HepG2 (cell line): Measurements from ENCODE around the gene ZFAND2B. TPM values are rescaled to one million over a fixed set of nuclear protein-coding genes. Genes with fewer than 3 reads are reported as not detected.

Experiments used
- ARNT ChIP-seq: fragments of 450-650 bp; IDR thresholded peaks from 2 replicates; pipeline ENCODE4 v1.6.1; 2017
- CENPX ChIP-seq: sonication (generic); formaldehyde crosslinking; IDR thresholded peaks from 2 replicates; pipeline ENCODE4 v1.9.0; 2021; ENCODE audit warnings: mild to moderate bottlenecking, missing genetic modification reagents, moderate library complexity
- ETV6 ChIP-seq: sonication (generic); formaldehyde crosslinking; conservative IDR thresholded peaks from 2 replicates; pipeline ENCODE4 v1.4.0; 2020; ENCODE audit warnings: missing genetic modification reagents
- HIVEP1 ChIP-seq: sonication (generic); formaldehyde crosslinking; IDR thresholded peaks from 2 replicates; pipeline ENCODE4 v1.4.0; 2020; ENCODE audit warnings: mild to moderate bottlenecking, missing genetic modification reagents
- HNF1B ChIP-seq: sonication (generic); formaldehyde crosslinking; IDR thresholded peaks from 2 replicates; pipeline ENCODE4 v1.5.1; 2020; ENCODE audit warnings: mild to moderate bottlenecking, moderate library complexity, missing genetic modification reagents
- JUND ChIP-seq: sonication (generic); formaldehyde crosslinking; IDR thresholded peaks from 2 replicates; pipeline ENCODE4 v1.8.0; 2022; ENCODE audit warnings: mild to moderate bottlenecking, missing genetic modification reagents
- PAXIP1 ChIP-seq: sonication (generic); formaldehyde crosslinking; conservative IDR thresholded peaks from 2 replicates; pipeline ENCODE4 v1.4.0; 2020; ENCODE audit warnings: mild to moderate bottlenecking, missing genetic modification reagents, moderate library complexity
- TAF15 ChIP-seq: fragments of 200-400 bp; formaldehyde crosslinking; IDR thresholded peaks from one replicate; pipeline ENCODE4 v1.6.1; 2018; ENCODE audit warnings: mild to moderate bottlenecking, low read depth, low read length; ENCODE audit not compliant: poor library complexity, severe bottlenecking
- ZBTB34 ChIP-seq: sonication (generic); formaldehyde crosslinking; IDR thresholded peaks from 2 replicates; pipeline ENCODE4 v1.8.0; 2022; ENCODE audit warnings: mild to moderate bottlenecking, missing genetic modification reagents
- ZBTB7A ChIP-seq: sonication (generic); formaldehyde crosslinking; IDR thresholded peaks from 2 replicates; pipeline ENCODE4 v1.8.0; 2022; ENCODE audit warnings: mild to moderate bottlenecking, missing genetic modification reagents
- ZFAT ChIP-seq: sonication (generic); formaldehyde crosslinking; conservative IDR thresholded peaks from 2 replicates; pipeline ENCODE4 v1.8.1; 2023; ENCODE audit warnings: missing genetic modification reagents, inconsistent platforms
- ZFP62 ChIP-seq: sonication (generic); formaldehyde crosslinking; IDR thresholded peaks from 2 replicates; pipeline ENCODE4 v1.4.0; 2020; ENCODE audit warnings: missing genetic modification reagents
- ZHX1 ChIP-seq: sonication (generic); formaldehyde crosslinking; IDR thresholded peaks from 2 replicates; pipeline ENCODE4 v1.8.1; 2022; ENCODE audit warnings: low read depth, mild to moderate bottlenecking, missing genetic modification reagents
- ZKSCAN5 ChIP-seq: sonication (generic); formaldehyde crosslinking; IDR thresholded peaks from 2 replicates; pipeline ENCODE4 v1.5.1; 2020; ENCODE audit warnings: mild to moderate bottlenecking, missing genetic modification reagents
- ZNF317 ChIP-seq: sonication (generic); formaldehyde crosslinking; IDR thresholded peaks from 2 replicates; pipeline ENCODE4 v1.5.0; 2020; ENCODE audit warnings: mild to moderate bottlenecking, missing genetic modification reagents
- ZNF431 ChIP-seq: sonication (generic); formaldehyde crosslinking; IDR thresholded peaks from 2 replicates; pipeline ENCODE4 v1.9.0; 2022; ENCODE audit warnings: missing genetic modification reagents, low read depth, mild to moderate bottlenecking, borderline replicate concordance
- ZNF652 ChIP-seq: IDR thresholded peaks from 2 replicates; pipeline ENCODE4 v1.6.1; 2016; ENCODE audit warnings: low read depth, borderline replicate concordance
- ZNF713 ChIP-seq: sonication (generic); formaldehyde crosslinking; IDR thresholded peaks from 2 replicates; pipeline ENCODE4 v1.4.0; 2020; ENCODE audit warnings: mild to moderate bottlenecking, missing genetic modification reagents
- ZNF879 ChIP-seq: sonication (generic); formaldehyde crosslinking; IDR thresholded peaks from 2 replicates; pipeline ENCODE4 v1.8.1; 2023; ENCODE audit warnings: missing genetic modification reagents
- polyA plus RNA-seq, 8 experiments: library from polyadenylated mRNA; depleted of rRNA in 3 of 8; stranded (reverse) in 7 of 8; unstranded in 1 of 8; fragments of >200 nt; fragmentation: Illumina TruSeq in 4 of 8; extraction: Trizol in 4 of 8; gene quantifications; 2 replicates each; pipeline versions ENCODE4 v1.2.1 to v1.2.3, GENCODE V29; 2011 to 2016; ENCODE audit warnings: low read depth in 4 of 8, missing spikeins in 1 of 8, mixed read lengths in 1 of 8; ENCODE audit not compliant: insufficient read depth in 1 of 8
- total RNA-seq, 5 experiments: library from RNA; depleted of rRNA; stranded (reverse); fragments of >200 nt; fragmentation: Illumina TruSeq; extraction: Trizol; gene quantifications; 2 replicates each; pipeline ENCODE4 v1.2.3, GENCODE V29; 2016; ENCODE audit warnings: low read depth in 1 of 5

ZFAND2B gene
- total and polyA plus RNA-seq, 2 of the 13 experiments (the other 11 are each of a cell fraction or from before 2014, with no cell fraction given): 53.3 to 115 TPM

- TF ChIP-seq ETV6 (CRISPR knock-in tag): peak; percentile 94
- TF ChIP-seq ZNF879 (CRISPR knock-in tag): peak; percentile 89
- no peak for TF ChIP-seq ARNT
- TF ChIP-seq ZFP62 (CRISPR knock-in tag): no peak
- TF ChIP-seq ZFAT (CRISPR knock-in tag): no peak
- TF ChIP-seq ZKSCAN5 (CRISPR knock-in tag): no peak
- TF ChIP-seq HNF1B (CRISPR knock-in tag): peak; percentile 68; the same call in 1 of the 2 replicates
- 0 out of 2 replicates have a peak, but pooled peaks have one; percentile 73 for TF ChIP-seq ZHX1 (CRISPR knock-in tag)
- peak; percentile 74; the same call in 1 of the 2 replicates for TF ChIP-seq ZNF431 (CRISPR knock-in tag)
- TF ChIP-seq HIVEP1 (CRISPR knock-in tag): peak; percentile 96
- TF ChIP-seq CENPX (CRISPR knock-in tag): no peak
- no peak for TF ChIP-seq ZNF652 (CRISPR knock-in tag)
- TF ChIP-seq TAF15: peak; percentile 85
- TF ChIP-seq PAXIP1: peak; percentile 48
- TF ChIP-seq ZNF317 (CRISPR knock-in tag): peak; percentile 93
- TF ChIP-seq JUND (CRISPR knock-in tag): no peak
- TF ChIP-seq ZNF713: no peak; the same call in 1 of the 2 replicates
- peak; percentile 99 for TF ChIP-seq ZBTB7A
- TF ChIP-seq ZBTB34: peak; percentile 94; the same call in 1 of the 2 replicates
Observed at GRCh38 chr2:219218732-219219701, 12.4 kb downstream of the ZFAND2B start, which contains the start of gene ABCB6 (continued).
